Astrocyte of the cerebellum (primary cell): Measurements from ENCODE around the gene HLA-DOA.
A peak's percentile ranks its signal among the peaks of the same experiment; 100 is the strongest.

Experiments used
- DNase-seq: peaks from one replicate; pipeline ENCODE4 v3.0.0-alpha.2; 2011; ENCODE audit warnings: low read depth
- H3K4me3 ChIP-seq: 2 replicates; pipeline ENCODE4 v1.5.1; 2011; ENCODE audit warnings: mild to moderate bottlenecking, low read depth, low read length, moderate library complexity
- CTCF ChIP-seq: IDR thresholded peaks from 2 replicates; pipeline ENCODE4 v1.5.1; 2012; ENCODE audit warnings: low read length, low read depth, moderate library complexity, mild to moderate bottlenecking; ENCODE audit errors: missing control alignments
- in situ Hi-C: cut with HindIII; loops from 2 replicates; pipeline ENCODE4 v1.10.0; 2017; ENCODE audit warnings: low sequenced_read_pairs

Gene HLA-DOA

DNA sequence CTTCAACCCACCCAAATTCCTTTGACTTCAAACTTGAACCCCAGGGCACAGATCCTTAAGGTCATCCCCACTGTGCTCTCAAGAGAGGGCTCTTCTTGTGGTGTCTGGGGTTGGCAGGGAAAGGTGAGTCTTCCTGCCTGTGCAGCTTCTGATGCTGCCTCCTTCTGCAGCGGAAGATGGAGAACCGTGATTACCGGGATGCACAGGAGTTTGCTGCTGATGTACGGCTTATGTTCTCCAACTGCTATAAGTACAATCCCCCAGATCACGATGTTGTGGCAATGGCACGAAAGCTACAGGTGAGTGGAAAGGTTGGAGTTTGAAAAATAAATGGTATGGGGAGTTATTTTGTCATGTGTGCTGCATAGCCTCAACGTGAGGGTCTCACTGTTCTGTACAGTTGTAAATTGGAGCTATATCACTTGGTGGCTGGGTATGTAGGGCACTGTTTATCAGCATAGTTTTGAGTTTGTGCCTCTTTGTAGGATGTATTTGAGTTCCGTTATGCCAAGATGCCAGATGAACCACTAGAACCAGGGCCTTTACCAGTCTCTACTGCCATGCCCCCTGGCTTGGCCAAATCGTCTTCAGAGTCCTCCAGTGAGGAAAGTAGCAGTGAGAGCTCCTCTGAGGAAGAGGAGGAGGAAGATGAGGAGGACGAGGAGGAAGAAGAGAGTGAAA is 32.0 kb downstream of the HLA-DOA start:
- DNase-seq, result no peak
- in situ Hi-C loops, result loop anchor here (10.0 kb wide), 1 partner anchor 133 kb away; the partner anchor contains the start of gene PSMB8
- no peak overlapping the region for H3K4me3 ChIP-seq
- TF ChIP-seq CTCF, result no peak

GRCh38 chr6:32976334-32977069 is 32.9 kb downstream of the HLA-DOA start:
- no peak for DNase-seq
- in situ Hi-C loops, result loop anchor here (10.0 kb wide), 1 partner anchor 132 kb away; the partner anchor contains the start of gene PSMB8
- H3K4me3 ChIP-seq, result peak overlapping the region; percentile 92
- TF ChIP-seq CTCF, result no peak

DNA sequence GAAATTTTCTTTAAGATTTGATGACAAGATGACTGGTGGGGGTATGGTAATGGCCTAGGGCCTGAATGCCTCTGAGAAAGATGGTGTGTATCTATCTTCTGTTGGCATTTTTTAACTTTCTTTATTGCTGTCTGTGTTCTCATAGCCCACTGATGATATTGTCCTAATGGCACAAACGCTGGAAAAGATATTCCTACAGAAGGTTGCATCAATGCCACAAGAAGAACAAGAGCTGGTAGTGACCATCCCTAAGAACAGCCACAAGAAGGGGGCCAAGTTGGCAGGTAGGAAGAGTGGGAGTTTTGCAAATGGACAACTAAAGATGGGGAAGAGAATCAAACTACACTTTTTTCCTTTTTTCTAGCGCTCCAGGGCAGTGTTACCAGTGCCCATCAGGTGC is 33.5 kb downstream of the HLA-DOA start:
- DNase-seq, result no peak
- in situ Hi-C loops, result loop anchor here (10.0 kb wide), 1 partner anchor 131 kb away; the partner anchor contains the start of gene PSMB8
- H3K4me3 ChIP-seq, result peak overlapping the region; percentile 92
- no peak for TF ChIP-seq CTCF

- H3K4me3 ChIP-seq, result peak overlapping the region; percentile 92
- in situ Hi-C loops, result loop anchor here (10.0 kb wide), 1 partner anchor 130 kb away; the partner anchor contains the start of gene PSMB8
- no peak for DNase-seq
- no peak for TF ChIP-seq CTCF
These were observed 34.7 kb downstream of the HLA-DOA start for GRCh38 chr6:32974541-32975308.

DNA sequence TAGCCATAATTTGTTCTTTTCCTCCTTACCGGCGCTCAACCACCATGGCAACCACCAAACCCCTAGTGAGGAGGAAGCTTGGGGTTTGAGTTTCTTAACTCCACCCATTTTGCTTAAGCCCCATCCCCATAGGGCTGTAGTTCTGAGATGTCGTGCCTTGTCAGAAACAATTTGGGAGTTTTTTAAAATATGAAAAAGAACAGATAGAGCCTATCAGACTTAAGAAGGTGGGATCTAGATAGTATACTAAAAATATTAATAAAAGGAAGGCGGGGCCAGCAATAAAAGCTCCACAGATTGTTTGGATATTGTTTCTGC is 35.4 kb downstream of the HLA-DOA start:
- H3K4me3 ChIP-seq, result peak overlapping the region; percentile 92
- no peak for TF ChIP-seq CTCF
- in situ Hi-C loops, result loop anchor here (10.0 kb wide), 1 partner anchor 129 kb away; the partner anchor contains the start of gene PSMB8
- peak; percentile 52 for DNase-seq
